Prostate gland (tissue), 2 donors: ENCODE data around the gene ZSWIM6.

Experiments used
- CTCF ChIP-seq, 4 experiments: fragments of 200-600 bp in 2 of 4; fragments of 450-650 bp in 2 of 4; sonication (generic) in 2 of 4; IDR thresholded peaks; 1 replicate in 3 of 4; 2 replicates in 1 of 4; pipeline ENCODE4 v1.5.1; 2016 to 2019; ENCODE audit warnings: antibody characterized with exemption in 4 of 4, mild to moderate bottlenecking in 2 of 4, moderate library complexity in 2 of 4
- POLR2A ChIP-seq: fragments of 450-650 bp; IDR thresholded peaks from one replicate; pipeline ENCODE4 v1.6.1; 2016; ENCODE audit warnings: antibody characterized with exemption, mild to moderate bottlenecking

GRCh38 chr5:61320860-61321259 is 11.2 kb upstream of the ZSWIM6 start:
- TF ChIP-seq CTCF (IDR thresholded peaks at IDR 0.05) (no peak), POLR2A (no peak)
